GM12878 (cell line): ENCODE results near the gene MEGF11. TPM values are rescaled to one million over a fixed set of nuclear protein-coding genes. Genes with fewer than 3 reads are reported as not detected.
A peak's percentile ranks its signal among the peaks of the same experiment; 100 is the strongest.

Experiments used
- ATAC-seq: fragments of 200-7000 bp; cut with Tn5 transposase; 3 replicates; pipeline ENCODE4 v1.9.1; 2020; ENCODE audit warnings: mild to moderate bottlenecking, moderate library complexity
- BruUV-seq: library from RNA; stranded (reverse); fragments of 400-500 nt; replicated peaks from 2 replicates; lab custom pipeline; 2021; lab: Mats Ljungman, UMichigan
- CTCF ChIA-PET: fragments of 300-600 bp; sonication (Branson Sonifier 250); formaldehyde crosslinking; extraction: SDS; loops from one replicate; lab custom pipeline; 2021; ENCODE audit warnings: inconsistent platforms; lab: Yijun Ruan, JAX
- POLR2A ChIA-PET: fragments of 350-600 bp; formaldehyde crosslinking; extraction: SDS; loops from one replicate; lab custom pipeline; 2021; ENCODE audit warnings: inconsistent platforms; lab: Charles Lee
- RAD21 ChIA-PET: fragments of 300-600 bp; sonication (Branson Sonifier 250); formaldehyde crosslinking; loops from one replicate; lab custom pipeline; 2023; ENCODE audit warnings: antibody characterized with exemption; ENCODE audit not compliant: unreplicated experiment; lab: Charles Lee
- SMC1A ChIA-PET: fragments of 300-600 bp; sonication (Branson Sonifier 250); formaldehyde crosslinking; loops from one replicate; lab custom pipeline; 2023; ENCODE audit not compliant: unreplicated experiment, uncharacterized antibody; lab: Charles Lee
- DNase-seq: peaks from one replicate; pipeline ENCODE4 v3.0.0-alpha.2; 2011; ENCODE audit warnings: low read depth, low spot score
- FAIRE-seq: peaks from 3 replicates; lab custom pipeline; 2011; peaks lifted over from hg19 to GRCh38; lab: Jason Lieb, UNC
- H2AFZ ChIP-seq: 2 replicates; pipeline ENCODE4 v1.6.0; 2011; ENCODE audit warnings: low read depth, low read length, control low read depth; ENCODE audit not compliant: control insufficient read depth
- H3K27ac ChIP-seq: 2 replicates; pipeline ENCODE4 v1.5.1; 2011; ENCODE audit warnings: control low read depth; ENCODE audit not compliant: control insufficient read depth, insufficient read depth
- H3K27me3 ChIP-seq, 2 experiments: replicated peaks in 1 of 2; 2 replicates each; pipeline versions ENCODE4 v1.6.0 to v1.6.1; 2011; ENCODE audit warnings: low read length in 1 of 2; ENCODE audit not compliant: control insufficient read depth in 2 of 2, insufficient read depth in 2 of 2
- H3K36me3 ChIP-seq, 2 experiments: 2 replicates each; pipeline ENCODE4 v1.5.1; 2011; ENCODE audit warnings: low read length in 1 of 2; ENCODE audit not compliant: control insufficient read depth in 2 of 2, insufficient read depth in 2 of 2
- H3K4me1 ChIP-seq: 2 replicates; pipeline ENCODE4 v1.6.1; 2011; ENCODE audit warnings: mild to moderate bottlenecking, low read length, moderate library complexity, mixed read lengths; ENCODE audit not compliant: control insufficient read depth, insufficient read depth
- H3K4me2 ChIP-seq: 2 replicates; pipeline ENCODE4 v1.6.0; 2011; ENCODE audit warnings: control low read depth; ENCODE audit not compliant: control insufficient read depth, insufficient read depth
- H3K4me3 ChIP-seq: fragments of 200-600 bp; sonication (generic); 2 replicates; pipeline ENCODE4 v1.5.1; 2016
- H3K79me2 ChIP-seq: 2 replicates; pipeline ENCODE4 v1.6.0; 2011; ENCODE audit warnings: low read length; ENCODE audit not compliant: control insufficient read depth, insufficient read depth
- H3K9ac ChIP-seq: 2 replicates; pipeline ENCODE4 v1.8.0; 2011; ENCODE audit warnings: low read length, control low read depth, mixed read lengths; ENCODE audit not compliant: control insufficient read depth, insufficient read depth
- H3K9me3 ChIP-seq: replicated peaks from 3 replicates; pipeline ENCODE4 v1.5.1; 2011; ENCODE audit warnings: mild to moderate bottlenecking, low read length; ENCODE audit not compliant: control insufficient read depth, insufficient read depth
- H4K20me1 ChIP-seq: 2 replicates; pipeline ENCODE4 v1.6.0; 2011; ENCODE audit not compliant: control insufficient read depth, insufficient read depth
- BCL11A ChIP-seq: IDR thresholded peaks from 2 replicates; pipeline ENCODE4 v1.6.1; 2011; ENCODE audit warnings: low read depth, low read length
- CBX3 ChIP-seq: fragments of 200-600 bp; sonication (generic); IDR thresholded peaks from 2 replicates; pipeline ENCODE4 v1.6.1; 2016; ENCODE audit warnings: low read depth, borderline replicate concordance
- ELK1 ChIP-seq: IDR thresholded peaks from 2 replicates; pipeline ENCODE4 v1.6.1; 2012; ENCODE audit warnings: low read depth, low read length, improper control_type of control experiment
- FOXK2 ChIP-seq: fragments of 450-650 bp; IDR thresholded peaks from 2 replicates; pipeline ENCODE4 v1.6.1; 2017; ENCODE audit warnings: mild to moderate bottlenecking, moderate library complexity
- HCFC1 ChIP-seq: fragments of 150-350 bp; IDR thresholded peaks from 2 replicates; pipeline ENCODE4 v1.6.1; 2014; ENCODE audit warnings: low read length
- PAX8 ChIP-seq: fragments of 450-650 bp; IDR thresholded peaks from 2 replicates; pipeline ENCODE4 v1.6.1; 2017; ENCODE audit warnings: mild to moderate bottlenecking, moderate library complexity
- POU2F2 ChIP-seq: IDR thresholded peaks from 3 replicates; pipeline ENCODE4 v1.6.1; 2011; ENCODE audit warnings: low read depth, mild to moderate bottlenecking, low read length, borderline replicate concordance
- SREBF2 ChIP-seq: IDR thresholded peaks from 2 replicates; pipeline ENCODE4 v1.6.1; 2012; ENCODE audit warnings: mild to moderate bottlenecking, low read length
- ZZZ3 ChIP-seq: IDR thresholded peaks from 2 replicates; pipeline ENCODE4 v1.6.1; 2011; ENCODE audit warnings: low read depth; ENCODE audit not compliant: control insufficient read depth, insufficient read length
- WGBS: methylation state at CpG from one replicate; pipeline ENCODE4 v1.1.6; 2016; ENCODE audit warnings: low lambda C conversion rate; ENCODE audit not compliant: insufficient replicate concordance, insufficient coverage; ENCODE audit errors: missing lambda C conversion rate; 5-methylcytosine and 5-hydroxymethylcytosine counted together
- in situ Hi-C: fragments of 300-500 bp; cut with MboI; formaldehyde crosslinking; loops from 9 replicates; pipeline ENCODE4 v1.14.3; 2018; ENCODE audit warnings: mixed read lengths
- intact Hi-C: fragments of 100-400 bp; cut with micrococcal nuclease; formaldehyde crosslinking; loops from one replicate; pipeline ENCODE4 v1.14.2; 2022; ENCODE audit not compliant: unreplicated experiment
- polyA plus RNA-seq, 11 experiments: library from polyadenylated mRNA; depleted of rRNA in 4 of 11; unstranded in 6 of 11; stranded (reverse) in 5 of 11; fragments of >200 nt; fragmentation: Nextera tagmentation in 4 of 11; fragmentation: Illumina TruSeq in 1 of 11; extraction: Ambion mirVana in 4 of 11; extraction: Trizol in 1 of 11; gene quantifications; 1 replicate in 1 of 11; 2 replicates in 10 of 11; pipeline versions ENCODE4 v1.2.1 to v1.2.3, GENCODE V29; 2011 to 2016; ENCODE audit warnings: inconsistent platforms in 2 of 11, missing spikeins in 2 of 11, low read depth in 1 of 11
- total RNA-seq, 4 experiments: library from RNA; depleted of rRNA in 3 of 4; stranded (reverse); fragments of >200 nt in 3 of 4; fragmentation: Illumina TruSeq in 1 of 4; extraction: Trizol in 1 of 4; gene quantifications; 2 replicates each; pipeline versions ENCODE4 v1.2.1 to v1.2.3, GENCODE V29; 2013 to 2021
- TF ChIP-seq, protein P1 (sequence below): fragments of 450-650 bp; IDR thresholded peaks from 2 replicates; pipeline ENCODE4 v1.6.1; 2017; ENCODE audit warnings: mild to moderate bottlenecking
- TF ChIP-seq, protein P2 (sequence below): fragments of 450-650 bp; IDR thresholded peaks from 2 replicates; pipeline ENCODE4 v1.6.1; 2016; ENCODE audit warnings: mild to moderate bottlenecking, moderate library complexity, borderline replicate concordance
- TF ChIP-seq, protein P3 (sequence below): fragments of 450-650 bp; IDR thresholded peaks from 2 replicates; pipeline ENCODE4 v1.6.1; 2018; ENCODE audit warnings: mild to moderate bottlenecking, low read depth, moderate library complexity; ENCODE audit not compliant: partially characterized antibody

Gene MEGF11
- total and polyA plus RNA-seq, 10 of the 15 experiments (the other 5 are each of a cell fraction or from before 2014, with no cell fraction given) = 0.03 to 1.7 (median 0.49) TPM

- TF ChIP-seq ELK1 (no peak), BCL11A (no peak), CBX3 (no peak), PAX8 (no peak)
- TF ChIP-seq, protein P1, sequence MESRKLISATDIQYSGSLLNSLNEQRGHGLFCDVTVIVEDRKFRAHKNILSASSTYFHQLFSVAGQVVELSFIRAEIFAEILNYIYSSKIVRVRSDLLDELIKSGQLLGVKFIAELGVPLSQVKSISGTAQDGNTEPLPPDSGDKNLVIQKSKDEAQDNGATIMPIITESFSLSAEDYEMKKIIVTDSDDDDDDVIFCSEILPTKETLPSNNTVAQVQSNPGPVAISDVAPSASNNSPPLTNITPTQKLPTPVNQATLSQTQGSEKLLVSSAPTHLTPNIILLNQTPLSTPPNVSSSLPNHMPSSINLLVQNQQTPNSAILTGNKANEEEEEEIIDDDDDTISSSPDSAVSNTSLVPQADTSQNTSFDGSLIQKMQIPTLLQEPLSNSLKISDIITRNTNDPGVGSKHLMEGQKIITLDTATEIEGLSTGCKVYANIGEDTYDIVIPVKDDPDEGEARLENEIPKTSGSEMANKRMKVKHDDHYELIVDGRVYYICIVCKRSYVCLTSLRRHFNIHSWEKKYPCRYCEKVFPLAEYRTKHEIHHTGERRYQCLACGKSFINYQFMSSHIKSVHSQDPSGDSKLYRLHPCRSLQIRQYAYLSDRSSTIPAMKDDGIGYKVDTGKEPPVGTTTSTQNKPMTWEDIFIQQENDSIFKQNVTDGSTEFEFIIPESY = no peak
Measured at GRCh38 chr15:65993236-65993635, 260.3 kb downstream of the MEGF11 start (continued).

DNA sequence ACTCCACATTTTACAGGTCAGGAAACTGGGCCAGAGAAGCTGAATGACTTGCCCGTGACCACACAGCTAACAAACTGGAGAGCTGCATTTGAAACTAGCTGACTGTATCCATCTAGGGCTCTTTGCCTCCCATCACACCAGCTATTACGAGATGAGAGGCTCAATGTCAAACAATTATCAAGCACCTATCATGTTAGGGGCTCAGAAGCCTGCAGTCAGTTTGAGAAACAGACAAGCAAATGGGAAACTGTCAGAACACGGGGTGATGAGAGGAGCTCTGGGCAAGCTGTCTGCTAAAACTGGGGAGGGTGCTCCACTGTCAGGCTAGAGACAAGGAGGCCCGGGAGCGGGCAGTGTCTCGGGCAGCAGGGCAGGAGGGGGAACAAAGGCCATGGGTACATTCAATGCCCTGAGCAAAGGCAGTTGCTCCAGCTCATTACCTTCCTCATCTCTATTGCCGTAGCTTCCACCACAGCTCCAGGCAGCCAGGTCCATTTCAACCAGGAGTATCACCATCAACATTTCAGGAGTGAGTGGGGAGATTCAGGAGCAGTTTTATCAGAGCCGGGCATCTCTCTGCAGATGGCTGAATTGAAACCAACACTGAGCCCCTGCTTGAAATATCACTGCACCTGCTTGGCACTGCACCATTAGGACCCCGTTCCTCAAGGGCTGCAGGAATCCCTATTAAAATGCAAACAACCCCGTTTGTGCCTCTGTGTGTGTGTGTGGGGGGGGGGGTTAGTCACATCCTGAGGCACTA is 261.6 kb downstream of the MEGF11 start:
- H3K9me3 ChIP-seq = no peaks in the 10 kb centered on the region
- RAD21 ChIA-PET = interaction anchor here (0.8 to 1.1 kb wide), 2 partner anchors 9 to 75 kb away, joined by 3 to 4 read pairs; no protein-coding TSS in a partner anchor
- no peak overlapping the region for H2AFZ ChIP-seq
- H3K79me2 ChIP-seq = no peaks in the 10 kb centered on the region
- H3K4me1 ChIP-seq = no peaks in the 10 kb centered on the region
- WGBS = 15% methylated on average over 10 of the region's 10 CpGs
- H3K9ac ChIP-seq = no peak overlapping the region
- BruUV-seq = no TSS peak
- in situ Hi-C loops (no loop called here), intact Hi-C loops (no loop called here)
- no peak overlapping the region for H3K27ac ChIP-seq
- SMC1A ChIA-PET = no interaction called here
- no peak overlapping the region for H3K4me3 ChIP-seq
- FAIRE-seq (no peak), ATAC-seq (peak; percentile 34), DNase-seq (no peak)
- CTCF ChIA-PET = interaction anchor here (1.6 kb wide), 1 partner anchor 129 kb away, joined by 4 read pairs; no protein-coding TSS in a partner anchor
- POLR2A ChIA-PET = interaction anchor here (1.2 kb wide), 1 partner anchor 13 kb away, joined by 5 read pairs; no protein-coding TSS in a partner anchor
- no peaks in the 10 kb centered on the region for H4K20me1 ChIP-seq
- H3K36me3 ChIP-seq = no peaks in the 10 kb centered on the region
- no peak overlapping the region for H3K4me2 ChIP-seq
- peaks cover 4 to 5% of the 10 kb centered on the region in 2 experiments; a peak in 3 of 4 replicates for H3K27me3 ChIP-seq
- TF ChIP-seq ZZZ3 (no peak), HCFC1 (no peak), POU2F2 (no peak), SREBF2 (no peak), FOXK2 (no peak)
- TF ChIP-seq, protein P2, sequence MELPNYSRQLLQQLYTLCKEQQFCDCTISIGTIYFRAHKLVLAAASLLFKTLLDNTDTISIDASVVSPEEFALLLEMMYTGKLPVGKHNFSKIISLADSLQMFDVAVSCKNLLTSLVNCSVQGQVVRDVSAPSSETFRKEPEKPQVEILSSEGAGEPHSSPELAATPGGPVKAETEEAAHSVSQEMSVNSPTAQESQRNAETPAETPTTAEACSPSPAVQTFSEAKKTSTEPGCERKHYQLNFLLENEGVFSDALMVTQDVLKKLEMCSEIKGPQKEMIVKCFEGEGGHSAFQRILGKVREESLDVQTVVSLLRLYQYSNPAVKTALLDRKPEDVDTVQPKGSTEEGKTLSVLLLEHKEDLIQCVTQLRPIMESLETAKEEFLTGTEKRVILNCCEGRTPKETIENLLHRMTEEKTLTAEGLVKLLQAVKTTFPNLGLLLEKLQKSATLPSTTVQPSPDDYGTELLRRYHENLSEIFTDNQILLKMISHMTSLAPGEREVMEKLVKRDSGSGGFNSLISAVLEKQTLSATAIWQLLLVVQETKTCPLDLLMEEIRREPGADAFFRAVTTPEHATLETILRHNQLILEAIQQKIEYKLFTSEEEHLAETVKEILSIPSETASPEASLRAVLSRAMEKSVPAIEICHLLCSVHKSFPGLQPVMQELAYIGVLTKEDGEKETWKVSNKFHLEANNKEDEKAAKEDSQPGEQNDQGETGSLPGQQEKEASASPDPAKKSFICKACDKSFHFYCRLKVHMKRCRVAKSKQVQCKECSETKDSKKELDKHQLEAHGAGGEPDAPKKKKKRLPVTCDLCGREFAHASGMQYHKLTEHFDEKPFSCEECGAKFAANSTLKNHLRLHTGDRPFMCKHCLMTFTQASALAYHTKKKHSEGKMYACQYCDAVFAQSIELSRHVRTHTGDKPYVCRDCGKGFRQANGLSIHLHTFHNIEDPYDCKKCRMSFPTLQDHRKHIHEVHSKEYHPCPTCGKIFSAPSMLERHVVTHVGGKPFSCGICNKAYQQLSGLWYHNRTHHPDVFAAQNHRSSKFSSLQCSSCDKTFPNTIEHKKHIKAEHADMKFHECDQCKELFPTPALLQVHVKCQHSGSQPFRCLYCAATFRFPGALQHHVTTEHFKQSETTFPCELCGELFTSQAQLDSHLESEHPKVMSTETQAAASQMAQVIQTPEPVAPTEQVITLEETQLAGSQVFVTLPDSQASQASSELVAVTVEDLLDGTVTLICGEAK = no peak
- TF ChIP-seq, protein P3, sequence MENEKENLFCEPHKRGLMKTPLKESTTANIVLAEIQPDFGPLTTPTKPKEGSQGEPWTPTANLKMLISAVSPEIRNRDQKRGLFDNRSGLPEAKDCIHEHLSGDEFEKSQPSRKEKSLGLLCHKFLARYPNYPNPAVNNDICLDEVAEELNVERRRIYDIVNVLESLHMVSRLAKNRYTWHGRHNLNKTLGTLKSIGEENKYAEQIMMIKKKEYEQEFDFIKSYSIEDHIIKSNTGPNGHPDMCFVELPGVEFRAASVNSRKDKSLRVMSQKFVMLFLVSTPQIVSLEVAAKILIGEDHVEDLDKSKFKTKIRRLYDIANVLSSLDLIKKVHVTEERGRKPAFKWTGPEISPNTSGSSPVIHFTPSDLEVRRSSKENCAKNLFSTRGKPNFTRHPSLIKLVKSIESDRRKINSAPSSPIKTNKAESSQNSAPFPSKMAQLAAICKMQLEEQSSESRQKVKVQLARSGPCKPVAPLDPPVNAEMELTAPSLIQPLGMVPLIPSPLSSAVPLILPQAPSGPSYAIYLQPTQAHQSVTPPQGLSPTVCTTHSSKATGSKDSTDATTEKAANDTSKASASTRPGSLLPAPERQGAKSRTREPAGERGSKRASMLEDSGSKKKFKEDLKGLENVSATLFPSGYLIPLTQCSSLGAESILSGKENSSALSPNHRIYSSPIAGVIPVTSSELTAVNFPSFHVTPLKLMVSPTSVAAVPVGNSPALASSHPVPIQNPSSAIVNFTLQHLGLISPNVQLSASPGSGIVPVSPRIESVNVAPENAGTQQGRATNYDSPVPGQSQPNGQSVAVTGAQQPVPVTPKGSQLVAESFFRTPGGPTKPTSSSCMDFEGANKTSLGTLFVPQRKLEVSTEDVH = no peak
